Activated naive CD8-positive, alpha-beta T cell treated with anti-CD3 and anti-CD28 coated beads, Interleukin-2, amount 10 ng/mL, durations not matched to agents 7 days and 5 days (primary cell): ENCODE results near the gene ISCU. TPM values are rescaled to one million over a fixed set of nuclear protein-coding genes. Genes with fewer than 3 reads are reported as not detected.
"Not testable (repeated sequence)": the region's sequence is repeated elsewhere in the genome, so short reads cannot be mapped to it uniquely, and the experiment has no call there.

Experiments
- ATAC-seq: fragments of 150-1000 bp; cut with Tn5 transposase; one replicate; pipeline ENCODE4 v1.10.0; 2021; ENCODE audit warnings: low read depth, moderate library complexity
- POLR2A ChIA-PET: fragments of 350-600 bp; sonication (Branson Sonifier 250); formaldehyde crosslinking; loops from one replicate; lab custom pipeline; 2021; ENCODE audit warnings: antibody characterized with exemption; lab: Charles Lee
- DNase-seq: peaks from one replicate; pipeline ENCODE4 v3.0.0; 2021
- H3K27ac Mint-ChIP-seq: one replicate; pipeline ENCODE4 v1.8.0; 2022; ENCODE audit warnings: mild to moderate bottlenecking, mixed read lengths
- H3K27me3 Mint-ChIP-seq: one replicate; pipeline ENCODE4 v1.8.0; 2022; ENCODE audit warnings: mild to moderate bottlenecking, moderate library complexity, mixed read lengths
- H3K36me3 Mint-ChIP-seq: one replicate; pipeline ENCODE4 v1.8.0; 2021; ENCODE audit warnings: mild to moderate bottlenecking, mixed read lengths
- H3K4me1 Mint-ChIP-seq: one replicate; pipeline ENCODE4 v1.8.0; 2021; ENCODE audit warnings: mixed read lengths
- H3K4me3 Mint-ChIP-seq: one replicate; pipeline ENCODE4 v1.8.0; 2022; ENCODE audit warnings: mild to moderate bottlenecking, moderate library complexity, mixed read lengths
- H3K9me3 Mint-ChIP-seq: one replicate; pipeline ENCODE4 v1.8.0; 2021; ENCODE audit warnings: mixed read lengths
- total RNA-seq, 2 experiments: library from RNA; stranded (reverse); gene quantifications; one replicate each; pipeline ENCODE4 v1.2.3, GENCODE V29; 2021

Gene ISCU
- total RNA-seq, 2 experiments from 2014 or later: 86.8 to 89.6 TPM

- Mint-ChIP-seq H3K4me1 (peaks cover 14% of the 10 kb centered on the region), H3K4me3 (no peak overlapping the region), H3K27ac (no peak overlapping the region), H3K27me3 (no peaks in the 10 kb centered on the region), H3K9me3 (peaks cover 1% of the 10 kb centered on the region), H3K36me3 (peaks cover 5% of the 10 kb centered on the region)
- no peak for DNase-seq
- POLR2A ChIA-PET: interaction anchor here (0.7 kb wide), 1 partner anchor 339 kb away, joined by 3 read pairs; no protein-coding TSS in a partner anchor
- ATAC-seq: no peak
Observed at GRCh38 chr12:108610856-108611605, 48.6 kb downstream of the ISCU start.

- ATAC-seq: no peak
- Mint-ChIP-seq H3K4me3 (no peak overlapping the region), H3K27ac (no peak overlapping the region), H3K27me3 (no peaks in the 10 kb centered on the region), H3K36me3 (peaks cover 14% of the 10 kb centered on the region), H3K4me1 (peaks cover 23% of the 10 kb centered on the region), H3K9me3 (peaks cover 4% of the 10 kb centered on the region)
- peak; percentile 51 for DNase-seq
- POLR2A ChIA-PET: interaction anchor here (0.7 kb wide), 1 partner anchor 338 kb away, joined by 3 read pairs; no protein-coding TSS in a partner anchor
Observed at GRCh38 chr12:108611884-108612415, 49.6 kb downstream of the ISCU start.

GRCh38 chr12:108612788-108613282 lies 50.4 kb downstream of the ISCU start:
- ATAC-seq (no peak), DNase-seq (no peak)
- POLR2A ChIA-PET: interaction anchor here (0.7 kb wide), 1 partner anchor 58 kb away, joined by 3 read pairs; no protein-coding TSS in a partner anchor

DNA sequence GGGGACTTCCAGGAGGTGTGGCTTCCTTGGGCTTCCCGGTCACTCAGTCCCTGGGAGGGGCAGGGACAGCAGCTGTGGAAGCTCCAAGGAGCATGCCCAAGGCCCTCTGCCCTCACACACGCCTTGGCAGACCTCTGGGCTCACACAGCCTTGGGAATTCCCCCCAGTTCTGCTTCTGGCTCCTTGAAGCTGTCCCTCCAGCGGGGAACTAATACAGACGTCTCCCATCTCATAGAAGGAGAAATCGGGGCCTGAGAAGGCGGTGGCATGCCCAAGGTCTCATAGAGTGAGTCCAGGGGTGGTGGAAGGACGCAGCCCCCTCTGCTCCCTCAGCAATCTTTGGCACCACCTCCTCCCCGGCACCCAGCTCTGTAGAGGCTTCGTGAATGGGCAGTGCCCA lies 51.2 kb downstream of the ISCU start:
- peaks cover 37% of the 10 kb centered on the region for H3K4me1 Mint-ChIP-seq
- H3K9me3 Mint-ChIP-seq: peaks cover 4% of the 10 kb centered on the region
- H3K27me3 Mint-ChIP-seq: no peaks in the 10 kb centered on the region
- H3K27ac Mint-ChIP-seq: no peak overlapping the region
- ATAC-seq (no peak), DNase-seq (no peak)
- H3K36me3 Mint-ChIP-seq: peaks cover 16% of the 10 kb centered on the region
- H3K4me3 Mint-ChIP-seq: no peak overlapping the region
- POLR2A ChIA-PET: interaction anchor here (1.7 to 9.9 kb wide), 2 partner anchors 18 to 45 kb away, joined by 4 to 156 read pairs; partner anchors contain the start of gene SELPLG

More at GRCh38 chr12:108612788-108613282, 50.4 kb downstream of the ISCU start:
- Mint-ChIP-seq H3K36me3 (peaks cover 16% of the 10 kb centered on the region), H3K4me3 (no peak overlapping the region), H3K9me3 (peaks cover 4% of the 10 kb centered on the region), H3K27me3 (no peaks in the 10 kb centered on the region), H3K27ac (no peak overlapping the region), H3K4me1 (peaks cover 31% of the 10 kb centered on the region)

GRCh38 chr12:108614041-108614440 lies 51.6 kb downstream of the ISCU start:
- no peak overlapping the region for H3K4me3 Mint-ChIP-seq
- ATAC-seq: no peak
- H3K9me3 Mint-ChIP-seq: peaks cover 4% of the 10 kb centered on the region
- H3K27ac Mint-ChIP-seq: no peak overlapping the region
- POLR2A ChIA-PET: interaction anchor here (1.7 to 9.9 kb wide), 2 partner anchors 18 to 45 kb away, joined by 4 to 156 read pairs; partner anchors contain the start of gene SELPLG
- peaks cover 16% of the 10 kb centered on the region for H3K36me3 Mint-ChIP-seq
- no peak for DNase-seq
- H3K4me1 Mint-ChIP-seq: peaks cover 38% of the 10 kb centered on the region
- no peaks in the 10 kb centered on the region for H3K27me3 Mint-ChIP-seq

DNA sequence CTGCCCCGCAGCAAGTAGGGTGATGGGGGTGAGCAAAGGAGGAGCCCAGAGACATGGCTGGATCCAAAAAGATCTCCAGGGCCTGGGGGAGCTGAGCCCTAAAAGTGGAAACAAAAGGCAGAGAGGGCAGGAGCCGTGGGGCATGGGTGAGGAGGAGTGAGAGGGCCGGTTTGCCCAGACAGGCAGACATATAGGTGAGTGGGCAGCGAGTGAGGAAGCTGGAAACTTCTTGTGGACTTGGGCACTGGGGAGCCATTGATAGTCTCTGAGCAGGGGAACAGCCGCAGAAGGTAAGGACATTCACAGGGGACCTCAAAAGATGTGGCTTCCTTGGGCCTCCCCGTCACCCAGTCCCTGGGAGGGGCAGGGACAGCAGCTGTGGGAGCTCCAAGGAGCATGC lies 52.2 kb downstream of the ISCU start:
- ATAC-seq: no peak
- Mint-ChIP-seq H3K4me1 (peaks cover 38% of the 10 kb centered on the region), H3K36me3 (peaks cover 18% of the 10 kb centered on the region), H3K9me3 (peaks cover 4% of the 10 kb centered on the region), H3K27ac (no peak overlapping the region), H3K4me3 (no peak overlapping the region), H3K27me3 (no peaks in the 10 kb centered on the region)
- POLR2A ChIA-PET: interaction anchor here (1.7 to 9.9 kb wide), 2 partner anchors 17 to 46 kb away, joined by 4 to 156 read pairs; partner anchors contain the start of gene SELPLG
- no peak for DNase-seq

DNA sequence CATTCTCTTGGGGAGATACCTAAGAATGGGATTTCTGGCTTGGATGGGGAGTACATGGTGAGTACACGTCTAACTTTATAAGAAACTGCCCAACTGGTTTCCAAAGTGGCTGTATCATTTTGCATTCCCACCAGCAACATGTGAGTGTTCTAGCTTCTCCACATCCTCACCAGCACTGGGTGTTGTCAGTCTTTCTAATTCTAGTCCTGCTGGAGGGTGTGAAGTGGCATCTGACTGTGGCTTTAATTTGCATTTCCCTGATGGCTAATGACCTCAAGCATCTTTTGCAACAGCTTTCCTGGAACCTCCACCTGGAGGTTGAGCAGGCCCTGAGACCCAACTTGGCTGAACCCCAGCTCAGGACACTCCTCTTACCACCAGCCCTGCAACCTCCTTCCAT lies 53.5 kb downstream of the ISCU start:
- Mint-ChIP-seq H3K27me3 (no peaks in the 10 kb centered on the region), H3K4me1 (peaks cover 40% of the 10 kb centered on the region), H3K4me3 (no peak overlapping the region), H3K36me3 (peaks cover 19% of the 10 kb centered on the region), H3K27ac (no peak overlapping the region), H3K9me3 (peaks cover 4% of the 10 kb centered on the region)
- POLR2A ChIA-PET: interaction anchor here (0.7 to 9.9 kb wide), 3 partner anchors 16 to 50 kb away, joined by 3 to 156 read pairs (median 135); partner anchors contain the start of genes ISCU, SART3 and SELPLG
- no peak for DNase-seq
- ATAC-seq: no peak

DNA sequence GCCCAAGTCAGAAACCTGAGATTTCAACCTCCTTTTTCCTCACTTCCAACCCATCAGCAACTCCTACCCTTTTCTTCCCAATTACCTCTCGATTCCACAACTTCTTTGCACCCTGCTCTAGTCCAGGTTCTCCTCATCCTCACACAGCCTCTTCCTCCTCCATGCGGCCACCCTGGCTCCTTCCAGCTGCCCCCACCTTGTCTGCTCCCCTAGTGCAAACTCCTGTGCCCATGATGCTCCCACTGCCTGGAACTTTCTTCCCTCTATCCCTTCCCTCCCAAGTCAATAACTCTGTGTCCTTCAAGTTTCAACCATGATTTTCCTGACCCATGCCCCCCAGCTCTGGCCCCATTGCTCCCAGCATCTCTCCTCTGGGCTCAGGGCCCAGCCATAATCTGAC lies 54.0 kb downstream of the ISCU start:
- ATAC-seq: no peak
- peaks cover 44% of the 10 kb centered on the region for H3K4me1 Mint-ChIP-seq

DNA sequence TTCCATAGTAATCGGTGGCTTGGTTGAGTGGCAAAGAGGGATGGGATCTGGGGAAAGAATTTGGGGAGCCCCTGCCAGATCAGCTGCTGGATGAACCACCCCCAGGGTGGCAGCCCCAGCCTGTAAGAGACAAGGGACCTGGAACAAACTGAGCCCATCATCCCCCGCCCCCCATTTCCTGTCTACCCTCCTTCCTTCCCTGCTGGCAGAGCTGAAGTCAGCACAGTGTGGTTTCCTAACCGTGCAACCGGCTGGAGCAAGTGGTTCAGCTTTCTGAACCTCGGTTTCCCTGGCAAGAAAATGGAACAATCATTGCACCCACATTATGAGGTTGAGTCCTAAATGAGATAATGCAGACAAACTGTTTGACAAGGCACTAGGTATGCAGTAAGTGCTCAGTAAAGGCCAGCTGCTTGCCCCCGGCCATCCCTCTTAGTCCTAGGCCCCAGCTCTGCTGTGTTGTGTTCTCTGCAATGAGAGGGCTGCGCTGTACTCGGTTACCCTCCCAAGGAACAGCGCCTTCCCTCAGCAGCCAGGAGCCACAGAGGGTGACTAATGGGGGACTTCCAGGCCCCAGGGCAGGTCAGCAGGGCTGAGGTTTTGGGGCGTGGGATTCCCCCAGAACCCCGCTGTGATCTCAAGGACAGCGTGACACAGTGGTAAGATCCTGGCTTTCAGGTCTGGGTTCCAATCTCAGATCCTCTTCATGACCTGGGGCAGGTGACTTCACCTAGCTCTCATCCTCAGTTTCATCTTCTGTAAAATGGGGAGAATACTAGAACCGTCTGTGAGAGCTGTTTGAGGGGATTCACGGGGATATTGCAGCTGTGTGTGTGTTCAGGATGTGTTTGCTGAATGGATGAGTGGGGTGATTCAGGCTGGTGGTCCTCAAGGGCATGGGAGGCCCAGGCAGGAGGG lies 54.8 kb downstream of the ISCU start:
- Mint-ChIP-seq H3K4me3 (peak overlapping the region; percentile 76), H3K27ac (peak overlapping the region; percentile 89), H3K4me1 (peaks cover 37% of the 10 kb centered on the region), H3K27me3 (no peaks in the 10 kb centered on the region), H3K9me3 (peaks cover 4% of the 10 kb centered on the region), H3K36me3 (peaks cover 29% of the 10 kb centered on the region)
- DNase-seq: peak; percentile 62
- peak; percentile 72 for ATAC-seq
- POLR2A ChIA-PET: interaction anchor here (0.8 to 9.9 kb wide), 5 partner anchors 15 to 188 kb away, joined by 3 to 156 read pairs (median 4); partner anchors contain the start of genes ISCU, SART3 and SELPLG

More for the DNA sequence above, 54.0 kb downstream of the ISCU start:
- peaks cover 4% of the 10 kb centered on the region for H3K9me3 Mint-ChIP-seq
- H3K36me3 Mint-ChIP-seq: peaks cover 23% of the 10 kb centered on the region
- H3K27me3 Mint-ChIP-seq: no peaks in the 10 kb centered on the region
- DNase-seq: no peak
- POLR2A ChIA-PET: interaction anchor here (0.7 to 9.9 kb wide), 3 partner anchors 15 to 51 kb away, joined by 3 to 156 read pairs (median 135); partner anchors contain the start of genes ISCU, SART3 and SELPLG
- peak overlapping the region; percentile 89 for H3K27ac Mint-ChIP-seq
- peak overlapping the region; percentile 76 for H3K4me3 Mint-ChIP-seq

GRCh38 chr12:108618079-108618952 lies 55.9 kb downstream of the ISCU start:
- peak; percentile 86 for DNase-seq
- POLR2A ChIA-PET: interaction anchor here (0.8 to 9.9 kb wide), 4 partner anchors 13 to 187 kb away, joined by 3 to 156 read pairs (median 70); partner anchors contain the start of genes ISCU, SART3 and SELPLG
- H3K36me3 Mint-ChIP-seq: peaks cover 34% of the 10 kb centered on the region
- peak; percentile 55 for ATAC-seq
- H3K4me3 Mint-ChIP-seq: no peak overlapping the region
- H3K4me1 Mint-ChIP-seq: peaks cover 39% of the 10 kb centered on the region
- peaks cover 4% of the 10 kb centered on the region for H3K9me3 Mint-ChIP-seq
- peak overlapping the region; percentile 89 for H3K27ac Mint-ChIP-seq
- no peaks in the 10 kb centered on the region for H3K27me3 Mint-ChIP-seq

GRCh38 chr12:108618953-108619274 lies 56.5 kb downstream of the ISCU start:
- DNase-seq, H3K27me3 Mint-ChIP-seq, ATAC-seq, H3K9me3 Mint-ChIP-seq, H3K4me3 Mint-ChIP-seq: not testable (repeated sequence)
- Mint-ChIP-seq H3K4me1 (peaks cover 39% of the 10 kb centered on the region), H3K27ac (peak overlapping the region; percentile 79), H3K36me3 (peaks cover 39% of the 10 kb centered on the region)
- POLR2A ChIA-PET: interaction anchor here (9.1 to 9.9 kb wide), 2 partner anchors 13 to 53 kb away, joined by 135 to 156 read pairs; partner anchors contain the start of genes ISCU, SART3 and SELPLG
